Stimulated activated CD4-positive, alpha-beta T cell treated with anti-CD3 and anti-CD28 coated beads, Interleukin-4, amount 100 ng/mL, for 24 hours (primary cell): Measurements from ENCODE around the gene TBC1D3K.
"Not testable (repeated sequence)": the region's sequence is repeated elsewhere in the genome, so short reads cannot be mapped to it uniquely, and the experiment has no call there.

Experiments used
- DNase-seq: peaks from one replicate; pipeline ENCODE4 v3.0.0-alpha.2; 2020

TBC1D3K gene

GRCh38 chr17:37924115-37924514 lies at the start of gene TBC1D3K:
TBC1D3K (plus strand) TSS chr17:37924415; CDS start chr17:37926000, 1,585 bp downstream.
- DNase-seq: not testable (repeated sequence)

DNA sequence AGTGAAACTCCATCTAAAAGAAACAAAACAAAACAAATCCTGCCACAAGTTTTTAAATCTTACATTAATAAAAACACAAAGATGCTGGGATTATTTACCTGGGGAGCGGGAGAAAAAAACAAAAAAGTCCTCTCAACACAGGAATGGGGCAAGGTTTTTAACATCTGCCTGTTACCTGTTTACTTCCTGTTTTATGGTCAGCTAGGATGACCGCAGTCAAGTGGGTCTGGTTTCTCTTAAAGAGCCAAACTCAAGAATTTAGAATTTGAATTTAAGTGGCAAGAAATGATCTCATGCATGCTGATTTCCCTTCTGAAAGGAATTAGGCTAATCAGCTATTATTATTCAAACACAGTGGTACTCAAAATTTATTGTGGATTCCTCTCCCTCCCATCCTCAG lies 39.7 kb upstream of the TBC1D3K start:
- no peak for DNase-seq

DNA sequence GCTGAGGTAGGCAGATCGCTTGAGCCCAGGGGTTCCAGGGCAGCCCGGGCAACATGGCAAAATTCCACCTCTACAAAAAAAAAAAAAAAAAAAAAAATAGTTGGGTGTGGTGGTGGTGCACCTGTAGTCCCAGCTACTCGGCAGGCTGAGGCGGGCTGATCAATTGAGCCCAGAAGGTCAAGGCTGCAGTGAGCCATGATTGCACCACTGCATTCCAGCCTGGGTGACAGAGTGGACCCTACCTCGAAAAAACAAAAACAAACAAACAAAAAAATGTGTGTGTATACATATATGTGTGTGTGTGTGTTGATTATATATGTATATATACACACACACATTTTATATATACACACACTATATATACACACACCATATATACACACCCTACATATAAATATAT lies 39.1 kb upstream of the TBC1D3K start:
- no peak for DNase-seq

DNA sequence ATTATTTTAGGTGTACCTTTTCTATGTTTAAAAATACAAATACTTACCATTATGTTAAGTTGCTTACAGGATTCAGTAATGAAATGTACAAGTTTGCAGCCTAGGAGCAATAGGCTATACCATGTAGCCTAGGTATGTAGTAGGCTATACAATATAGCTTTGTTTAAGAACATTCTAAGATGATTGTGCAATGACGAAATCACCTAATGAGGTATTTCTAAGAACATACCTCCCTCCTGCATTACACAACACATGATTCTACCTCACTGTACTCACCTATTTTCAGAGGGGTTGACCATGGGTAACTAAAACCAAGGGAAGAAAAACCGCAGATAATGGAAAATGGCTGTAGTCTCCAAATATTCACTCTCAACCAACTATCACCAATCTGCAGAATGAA lies 35.3 kb upstream of the TBC1D3K start:
- no peak for DNase-seq

GRCh38 chr17:37896961-37897360 lies 27.3 kb upstream of the TBC1D3K start:
- not testable (repeated sequence) for DNase-seq
